NCI-H2029 (cell line): ENCODE results near the gene PDS5A.
A peak's percentile ranks its signal among the peaks of the same experiment; 100 is the strongest.
"Not testable (repeated sequence)": the region's sequence is repeated elsewhere in the genome, so short reads cannot be mapped to it uniquely, and the experiment has no call there.

Source experiments
- DNase-seq: peaks from one replicate; lab custom pipeline; 2025; lab: John Stamatoyannopoulos, UW

PDS5A gene

DNA sequence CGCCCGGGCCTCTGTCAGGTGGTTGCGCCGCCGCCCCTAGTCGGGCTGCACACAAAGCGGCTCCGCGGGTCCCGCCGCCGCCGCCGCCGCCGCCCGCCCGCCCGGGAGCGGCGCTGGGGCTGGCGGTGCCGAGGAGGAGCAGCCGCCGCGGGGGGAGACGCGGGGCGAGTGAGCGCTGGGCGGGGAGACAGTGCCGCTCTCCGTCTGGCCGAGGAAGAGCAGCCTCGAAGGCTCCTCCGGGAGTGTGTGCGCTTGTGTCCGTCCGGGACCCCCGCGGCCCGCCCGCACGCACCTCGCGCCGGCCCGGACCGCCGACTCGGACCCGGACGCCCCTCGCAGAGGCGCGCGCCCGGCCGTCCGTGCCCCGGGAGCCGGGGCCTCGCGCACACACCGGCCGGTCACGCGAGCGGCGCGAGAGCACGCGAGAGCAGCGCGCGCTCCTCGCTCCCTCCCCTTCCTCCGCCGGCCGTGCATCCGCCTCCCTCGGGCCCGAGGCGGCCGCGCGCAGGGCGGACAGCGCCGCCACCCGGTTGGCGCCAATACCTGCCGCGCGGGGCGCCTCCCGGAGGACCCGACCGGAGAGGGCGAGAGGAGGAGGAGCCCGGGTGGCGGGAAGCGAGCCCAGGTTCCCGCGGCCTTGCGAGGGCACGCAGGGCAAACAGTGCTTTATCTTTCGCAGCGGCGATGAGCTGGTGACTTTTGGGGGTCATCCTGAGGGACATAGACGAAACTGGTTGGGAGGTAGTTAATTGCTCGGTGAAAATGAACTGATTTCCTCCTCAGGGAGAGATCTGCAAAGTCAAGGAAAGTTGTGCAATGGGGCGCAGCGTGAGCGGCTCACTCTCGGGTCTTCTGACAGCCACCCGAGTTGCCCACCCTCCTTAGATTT, at the start of gene PDS5A:
Gene PDS5A (minus strand): TSS at position 423 of the 889 bp plus-strand sequence. CDS start 1,334 bp downstream, outside the sequence.
- peak; percentile 87 for DNase-seq

DNA sequence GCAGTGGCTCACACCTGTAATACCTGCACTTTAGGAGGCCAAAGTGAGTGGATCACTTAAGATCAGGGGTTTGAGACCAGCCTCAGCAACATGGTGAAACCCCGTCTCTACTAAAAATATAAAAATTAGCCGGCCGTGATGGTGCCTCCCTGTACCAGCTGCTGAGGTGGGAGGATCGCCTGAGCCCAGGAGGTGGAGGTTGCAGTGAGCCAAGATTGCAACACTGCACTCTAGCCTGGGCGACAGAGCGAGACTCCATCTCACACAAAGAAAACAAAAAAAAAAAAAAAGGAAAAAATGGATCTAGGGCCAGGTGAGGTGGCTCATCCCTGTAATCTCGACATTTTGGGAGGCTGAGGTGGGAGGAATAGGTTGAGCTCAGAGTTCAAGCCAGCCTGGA, 46.3 kb upstream of the PDS5A start:
- not testable (repeated sequence) for DNase-seq

DNA sequence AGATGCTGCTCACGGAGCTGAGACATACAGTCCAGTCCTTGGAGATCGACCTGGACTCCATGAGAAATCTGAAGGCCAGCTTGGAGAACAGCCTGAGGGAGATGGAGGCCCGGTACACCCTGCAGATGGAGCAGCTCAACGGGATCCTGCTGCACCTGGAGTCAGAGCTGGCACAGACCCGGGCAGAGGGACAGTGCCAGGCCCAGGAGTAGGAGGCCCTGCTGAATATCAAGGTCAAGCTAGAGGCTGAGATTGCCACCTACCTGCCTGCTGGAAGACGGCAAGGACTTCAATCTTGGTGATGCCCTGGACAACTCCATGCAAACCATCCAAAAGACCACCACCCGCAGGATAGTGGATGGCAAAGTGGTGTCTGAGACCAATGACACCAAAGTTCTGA, 43.4 kb upstream of the PDS5A start:
- DNase-seq: not testable (repeated sequence)

DNA sequence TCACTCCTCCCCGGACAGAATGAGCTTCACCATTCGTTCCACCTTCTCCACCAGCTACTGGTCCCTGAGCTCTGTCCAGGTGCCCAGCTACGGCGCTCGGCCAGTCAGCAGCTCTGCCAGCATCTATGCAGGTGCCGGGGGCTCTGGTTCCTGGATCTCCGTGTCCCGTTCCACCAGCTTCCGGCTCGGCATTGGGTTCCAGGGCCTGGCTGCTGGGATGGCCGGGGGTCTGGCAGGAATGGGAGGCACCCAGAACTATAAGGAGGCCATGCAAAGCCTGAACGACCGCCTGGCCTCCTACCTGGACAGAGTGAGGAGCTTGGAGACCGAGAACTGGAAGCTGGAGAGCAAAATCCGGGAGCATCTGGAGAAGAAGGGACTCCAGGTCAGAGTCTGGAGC, 42.5 kb upstream of the PDS5A start:
- no peak for DNase-seq

GRCh38 chr4:40016007-40016406, 38.3 kb upstream of the PDS5A start:
- no peak for DNase-seq

- DNase-seq: no peak
Measured at GRCh38 chr4:40003986-40004385, 26.3 kb upstream of the PDS5A start.

- DNase-seq: no peak
Measured at GRCh38 chr4:40000711-40001110, 23.0 kb upstream of the PDS5A start.

- DNase-seq: no peak
Measured at GRCh38 chr4:39998659-39999345, 21.1 kb upstream of the PDS5A start.

DNA sequence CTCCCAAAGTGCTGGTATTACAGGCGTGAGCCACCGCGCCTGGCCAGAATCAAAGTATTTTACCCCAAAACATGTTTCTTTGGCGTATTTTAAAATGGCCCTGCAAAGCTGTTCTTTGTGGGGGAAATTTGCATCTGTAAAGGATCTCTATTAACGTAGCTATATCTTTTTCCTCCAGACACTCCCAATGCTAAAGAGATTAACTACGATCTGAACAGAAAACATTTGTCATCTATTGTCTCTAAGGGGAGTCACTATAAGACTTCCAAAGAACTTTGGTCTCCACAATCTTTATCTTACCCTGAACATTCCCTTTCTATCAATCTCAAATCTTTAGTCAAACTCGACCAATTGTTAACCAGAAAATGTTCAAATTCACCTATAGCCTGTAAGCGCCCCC, 19.1 kb upstream of the PDS5A start:
- no peak for DNase-seq

GRCh38 chr4:39994406-39994805, 16.7 kb upstream of the PDS5A start:
- no peak for DNase-seq

DNA sequence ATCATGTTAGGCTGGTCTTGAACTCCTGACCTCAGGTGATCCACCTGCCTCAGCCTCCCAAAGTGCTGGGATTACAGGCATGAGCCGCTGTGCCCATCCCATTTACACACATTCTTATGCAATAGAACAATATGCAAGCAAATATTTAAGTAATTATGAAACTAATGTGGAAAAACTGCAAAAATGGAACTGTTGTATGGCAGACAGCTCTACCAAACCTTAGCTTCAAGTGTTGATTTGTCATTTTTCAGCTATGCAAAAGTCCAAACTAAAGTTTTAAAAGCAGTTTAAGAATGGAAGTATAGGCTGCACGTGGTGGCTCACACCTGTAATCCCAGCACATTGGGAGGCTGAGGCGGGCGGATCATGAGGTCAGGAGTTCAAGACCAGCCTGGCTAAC, 11.7 kb upstream of the PDS5A start:
- not testable (repeated sequence) for DNase-seq

- DNase-seq: no peak
Measured at GRCh38 chr4:39987485-39987884, 9.8 kb upstream of the PDS5A start.

DNA sequence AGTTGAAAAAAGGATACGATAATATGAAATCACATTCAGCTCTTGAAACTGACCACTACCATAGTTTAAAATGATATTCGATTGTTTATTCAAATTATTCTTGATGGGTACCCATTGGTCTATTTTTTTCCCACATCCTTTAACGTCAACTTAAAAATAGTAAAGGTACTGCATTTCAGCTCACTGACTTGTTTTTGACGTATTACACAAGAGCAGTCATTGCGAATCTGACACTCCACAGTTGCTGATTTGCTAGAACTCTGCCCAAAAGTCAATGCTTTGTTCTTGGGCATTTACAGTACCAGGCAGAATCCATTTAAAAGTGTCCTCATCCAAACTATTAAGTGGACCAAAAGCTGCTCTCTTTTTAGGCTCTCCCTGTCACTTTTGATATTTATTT, 1.2 kb upstream of the PDS5A start:
- no peak for DNase-seq

- DNase-seq: no peak
Measured at GRCh38 chr4:39978378-39978775, 666 bp upstream of the PDS5A start.

- no peak for DNase-seq
Measured at GRCh38 chr4:39976945-39977488, 694 bp downstream of the PDS5A start.

DNA sequence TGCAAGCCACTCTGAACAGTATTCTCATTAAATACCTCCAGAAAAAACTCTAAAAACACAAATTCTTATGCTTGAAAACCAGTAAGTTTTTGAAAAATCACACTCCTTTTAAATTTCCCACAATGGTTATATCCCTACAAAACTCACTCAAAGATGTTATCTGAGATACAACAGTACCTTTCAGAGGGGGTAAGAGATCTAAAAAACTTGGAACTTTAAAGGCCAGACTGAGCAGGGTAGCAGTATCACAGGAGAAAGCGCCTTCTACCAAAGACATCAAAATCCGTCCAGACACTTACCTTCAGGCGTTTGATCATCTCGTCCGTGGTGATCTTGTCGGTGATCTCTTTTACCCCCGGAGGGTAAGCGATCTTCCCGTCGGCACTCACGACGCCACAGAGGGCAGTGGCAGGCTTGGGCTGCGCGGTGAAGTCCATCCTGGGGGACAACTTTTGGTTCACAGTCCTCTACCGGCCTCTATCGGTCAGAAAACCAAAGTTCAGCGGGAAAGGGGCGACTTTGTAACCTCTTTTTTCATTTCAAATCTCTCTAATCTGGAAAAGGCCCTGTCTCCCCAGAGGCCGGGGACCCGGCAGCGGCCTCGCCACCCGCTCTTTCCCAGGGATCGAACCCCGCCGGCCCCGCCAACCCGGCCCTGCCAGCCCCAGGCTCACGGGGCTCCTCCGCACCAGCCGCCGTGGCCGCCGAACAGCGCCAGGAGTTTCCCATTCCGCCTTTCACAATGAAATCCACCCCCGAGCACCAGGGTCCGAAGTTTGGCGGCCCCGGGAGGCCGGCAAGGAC, 1.4 kb downstream of the PDS5A start:
- DNase-seq: peak; percentile 52

- no peak for DNase-seq
Measured at GRCh38 chr4:39975488-39976089, 2.1 kb downstream of the PDS5A start.

GRCh38 chr4:39973052-39973451, 4.7 kb downstream of the PDS5A start:
- not testable (repeated sequence) for DNase-seq

DNA sequence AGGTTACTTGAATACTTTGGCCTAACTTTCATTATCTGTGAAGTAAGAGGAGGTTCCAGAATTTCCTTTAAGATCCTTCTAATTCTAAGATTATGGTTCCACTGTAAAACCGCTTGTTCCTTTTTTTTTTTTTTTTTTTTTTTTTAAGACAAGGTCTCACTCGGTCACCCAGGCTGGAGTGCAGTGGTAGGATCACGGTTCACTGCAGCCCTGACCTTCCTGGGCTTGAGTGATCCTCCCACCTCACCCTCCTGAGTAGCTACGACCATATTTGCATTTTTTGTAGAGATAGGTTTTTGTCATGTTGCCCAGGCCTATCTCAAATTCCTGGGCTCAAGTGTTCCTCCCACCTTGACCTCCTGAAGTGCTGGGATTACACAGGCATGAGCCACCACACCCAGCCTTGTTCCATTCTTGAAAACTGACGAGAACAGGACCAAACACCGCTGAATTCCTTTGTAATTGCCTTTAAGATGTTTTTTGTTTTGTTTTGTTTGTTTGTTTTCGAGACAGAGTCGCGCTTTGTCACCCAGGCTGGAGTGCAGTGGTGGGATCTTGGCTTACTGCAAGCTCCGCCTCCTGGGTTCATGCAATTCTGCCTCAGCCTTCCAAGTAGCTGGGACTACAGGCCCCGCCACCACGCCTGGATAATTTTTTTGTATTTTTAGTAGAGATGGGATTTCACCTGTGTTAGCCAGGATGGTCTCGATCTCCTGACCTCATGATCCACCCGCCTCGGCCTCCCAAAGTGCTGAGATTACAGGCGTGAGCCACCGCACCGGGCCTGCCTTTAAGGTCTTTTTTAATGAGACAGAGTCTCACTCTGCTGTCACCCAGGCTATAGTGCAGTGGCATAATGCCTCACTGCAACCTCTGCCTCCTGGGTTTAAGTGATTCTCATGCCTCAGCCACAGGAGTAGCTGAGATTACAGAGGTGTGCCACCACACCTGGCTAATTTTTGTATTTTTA, 6.8 kb downstream of the PDS5A start:
- DNase-seq: peak; percentile 45

- no peak for DNase-seq
Measured at GRCh38 chr4:39963656-39964055, 14.1 kb downstream of the PDS5A start.
